Femur (tissue), 1 donor: ENCODE results near the gene ADK.

ENCODE experiments used
- DNase-seq: peaks from one replicate; pipeline ENCODE4 v3.0.0-alpha.2; 2017

Gene ADK

GRCh38 chr10:74634995-74635536 lies 484.0 kb downstream of the ADK start:
- no peak for DNase-seq

GRCh38 chr10:74635655-74636054 lies 484.6 kb downstream of the ADK start:
- DNase-seq = no peak

GRCh38 chr10:74637685-74638084 lies 486.7 kb downstream of the ADK start:
- no peak for DNase-seq

- DNase-seq = no peak
These were observed 489.3 kb downstream of the ADK start for GRCh38 chr10:74640134-74640921.

GRCh38 chr10:74641659-74642058 lies 490.6 kb downstream of the ADK start:
- no peak for DNase-seq

- DNase-seq = no peak
These were observed 492.0 kb downstream of the ADK start for GRCh38 chr10:74642901-74643595.

GRCh38 chr10:74643596-74643975 lies 492.6 kb downstream of the ADK start:
- DNase-seq = no peak

GRCh38 chr10:74644738-74645137 lies 493.7 kb downstream of the ADK start:
- DNase-seq = no peak

- DNase-seq = no peak
These were observed 494.7 kb downstream of the ADK start for GRCh38 chr10:74645692-74646091.

GRCh38 chr10:74650613-74651012 lies 499.6 kb downstream of the ADK start:
- DNase-seq = no peak

- no peak for DNase-seq
These were observed 500.5 kb downstream of the ADK start for GRCh38 chr10:74651565-74651964.

GRCh38 chr10:74652664-74653063 lies 501.6 kb downstream of the ADK start:
- DNase-seq = no peak

- no peak for DNase-seq
These were observed 507.5 kb downstream of the ADK start for GRCh38 chr10:74658511-74658910.

- no peak for DNase-seq
These were observed 511.6 kb downstream of the ADK start for GRCh38 chr10:74662635-74663034.

GRCh38 chr10:74669210-74669609 lies 518.2 kb downstream of the ADK start:
- DNase-seq = no peak

GRCh38 chr10:74671716-74672115 lies 520.7 kb downstream of the ADK start:
- no peak for DNase-seq

GRCh38 chr10:74672430-74673165 lies 521.6 kb downstream of the ADK start:
- no peak for DNase-seq

GRCh38 chr10:74674927-74675326 lies 523.9 kb downstream of the ADK start:
- no peak for DNase-seq

- DNase-seq = no peak
These were observed 524.5 kb downstream of the ADK start for GRCh38 chr10:74675484-74675883.

GRCh38 chr10:74677951-74678350 lies 526.9 kb downstream of the ADK start:
- DNase-seq = no peak

GRCh38 chr10:74681917-74682627 lies 531.1 kb downstream of the ADK start:
- DNase-seq = no peak

- no peak for DNase-seq
These were observed 532.0 kb downstream of the ADK start for GRCh38 chr10:74683067-74683466.
